HEK293 (cell line): ENCODE measurements around the gene DPP9.

Source experiments
- YY1 ChIP-seq: fragments of 450-650 bp; formaldehyde crosslinking; IDR thresholded peaks from 2 replicates; pipeline ENCODE4 v1.5.1; 2018; ENCODE audit warnings: missing biosample characterization, missing genetic modification characterization
- TF ChIP-seq, protein P1 (sequence below): fragments of 450-650 bp; formaldehyde crosslinking; IDR thresholded peaks from 2 replicates; pipeline ENCODE4 v1.5.1; 2016; ENCODE audit warnings: missing biosample characterization, missing genetic modification characterization

- no peak for TF ChIP-seq YY1 (tag by site-specific recombination)
- TF ChIP-seq, protein P1, sequence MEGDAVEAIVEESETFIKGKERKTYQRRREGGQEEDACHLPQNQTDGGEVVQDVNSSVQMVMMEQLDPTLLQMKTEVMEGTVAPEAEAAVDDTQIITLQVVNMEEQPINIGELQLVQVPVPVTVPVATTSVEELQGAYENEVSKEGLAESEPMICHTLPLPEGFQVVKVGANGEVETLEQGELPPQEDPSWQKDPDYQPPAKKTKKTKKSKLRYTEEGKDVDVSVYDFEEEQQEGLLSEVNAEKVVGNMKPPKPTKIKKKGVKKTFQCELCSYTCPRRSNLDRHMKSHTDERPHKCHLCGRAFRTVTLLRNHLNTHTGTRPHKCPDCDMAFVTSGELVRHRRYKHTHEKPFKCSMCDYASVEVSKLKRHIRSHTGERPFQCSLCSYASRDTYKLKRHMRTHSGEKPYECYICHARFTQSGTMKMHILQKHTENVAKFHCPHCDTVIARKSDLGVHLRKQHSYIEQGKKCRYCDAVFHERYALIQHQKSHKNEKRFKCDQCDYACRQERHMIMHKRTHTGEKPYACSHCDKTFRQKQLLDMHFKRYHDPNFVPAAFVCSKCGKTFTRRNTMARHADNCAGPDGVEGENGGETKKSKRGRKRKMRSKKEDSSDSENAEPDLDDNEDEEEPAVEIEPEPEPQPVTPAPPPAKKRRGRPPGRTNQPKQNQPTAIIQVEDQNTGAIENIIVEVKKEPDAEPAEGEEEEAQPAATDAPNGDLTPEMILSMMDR (tag by site-specific recombination), result no peak
Observed at GRCh38 chr19:4717966-4718701, 5.5 kb downstream of the DPP9 start.
